Vagina (tissue), 2 donors: ENCODE measurements around the gene ENAH. TPM values are rescaled to one million over a fixed set of nuclear protein-coding genes. Genes with fewer than 3 reads are reported as not detected.

Experiments used
- DNase-seq, 2 donors: peaks; one replicate each; pipeline ENCODE4 v3.0.0-alpha.2; 2017; ENCODE audit errors: extremely low spot score in 2 of 2
- H3K27ac ChIP-seq: fragments of 200-600 bp; sonication (generic); one replicate; pipeline ENCODE4 v1.5.1; 2019
- H3K27me3 ChIP-seq: fragments of 200-600 bp; sonication (generic); one replicate; pipeline ENCODE4 v1.5.1; 2019
- H3K36me3 ChIP-seq, 2 donors: fragments of 200-600 bp; sonication (generic); one replicate each; pipeline ENCODE4 v1.5.1; 2017 to 2019
- H3K4me1 ChIP-seq: fragments of 200-600 bp; sonication (generic); one replicate; pipeline ENCODE4 v1.5.1; 2019
- H3K4me3 ChIP-seq, 2 donors: fragments of 200-600 bp; sonication (generic); 1 replicate in 1 of 2; 2 replicates in 1 of 2; pipeline ENCODE4 v1.5.1; 2016 to 2019
- H3K9me3 ChIP-seq: fragments of 200-600 bp; sonication (generic); one replicate; pipeline ENCODE4 v1.5.1; 2019
- POLR2A ChIP-seq, 2 donors: fragments of 450-650 bp; IDR thresholded peaks; one replicate each; pipeline ENCODE4 v1.6.1; 2017; ENCODE audit warnings: antibody characterized with exemption in 2 of 2, mild to moderate bottlenecking in 2 of 2, moderate library complexity in 2 of 2
- POLR2AphosphoS5 ChIP-seq, 2 donors: sonication (generic); formaldehyde crosslinking; IDR thresholded peaks; one replicate each; pipeline ENCODE4 v1.9.0; 2017; ENCODE audit warnings: antibody characterized with exemption in 2 of 2, mild to moderate bottlenecking in 2 of 2, low read depth in 1 of 2; ENCODE audit not compliant: insufficient read depth in 1 of 2
- intact Hi-C: fragments of 100-400 bp; cut with DNase I; formaldehyde crosslinking; loops from one replicate; pipeline ENCODE4 v1.15.1; 2023
- total RNA-seq: library from RNA; depleted of rRNA; stranded (reverse); fragments of >200 nt; gene quantifications from one replicate; pipeline ENCODE4 v1.2.3, GENCODE V29; 2016
- TF ChIP-seq, protein P1 (sequence below), 3 experiments: fragments of 450-650 bp in 2 of 3; fragments of 200-600 bp in 1 of 3; sonication (generic) in 1 of 3; IDR thresholded peaks; one replicate each; pipeline ENCODE4 v1.5.1; 2017 to 2019; ENCODE audit warnings: antibody characterized with exemption in 3 of 3, mild to moderate bottlenecking in 2 of 3, moderate library complexity in 2 of 3

Gene ENAH
- total RNA-seq, 1 donor from 2014 or later: 62.4 TPM

DNA sequence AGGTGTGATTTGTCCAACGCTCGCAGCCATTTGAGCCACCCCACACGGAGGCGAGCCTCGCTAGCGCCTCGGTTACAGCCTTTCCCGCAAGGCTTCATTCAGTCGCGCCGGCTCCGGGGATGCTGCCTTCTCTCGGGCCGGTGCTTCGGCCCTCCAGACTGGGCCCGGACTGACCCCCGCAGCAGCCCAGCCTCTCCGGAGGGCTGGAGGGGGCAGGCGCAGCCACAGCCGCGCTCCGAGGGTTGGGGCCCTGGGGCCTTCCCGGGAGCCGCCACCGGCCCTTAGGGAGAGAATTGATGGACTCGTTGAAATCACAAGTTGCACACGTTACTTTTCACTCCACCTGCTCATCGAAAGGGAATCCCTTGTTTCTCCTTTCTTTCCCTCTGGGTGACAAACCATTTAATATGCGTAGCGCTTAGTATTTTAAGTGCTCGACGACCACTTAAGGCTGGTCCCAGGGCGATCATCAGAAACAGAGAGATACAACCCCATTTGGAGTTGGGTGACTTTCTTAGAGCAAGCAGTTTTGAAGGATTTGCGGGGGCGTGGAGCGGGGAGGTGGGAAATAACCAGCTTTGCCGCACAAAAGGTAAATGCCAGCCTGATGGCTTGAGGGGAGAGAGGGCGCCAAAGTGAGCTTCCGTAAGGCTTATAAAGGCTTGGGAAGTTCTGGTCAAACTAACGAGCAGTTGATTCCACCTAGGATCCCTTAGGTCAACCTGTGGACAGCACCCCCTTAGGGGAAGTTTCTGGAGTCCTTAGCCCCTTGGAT is 24.6 kb upstream of the ENAH start:
- Histone ChIP-seq H3K4me1 (no peaks in the 10 kb centered on the region), H3K27ac (no peak overlapping the region), H3K4me3 (no peak overlapping the region), H3K27me3 (no peaks in the 10 kb centered on the region), H3K36me3 (no peaks in the 10 kb centered on the region), H3K9me3 (no peaks in the 10 kb centered on the region)
- TF ChIP-seq, protein P1, sequence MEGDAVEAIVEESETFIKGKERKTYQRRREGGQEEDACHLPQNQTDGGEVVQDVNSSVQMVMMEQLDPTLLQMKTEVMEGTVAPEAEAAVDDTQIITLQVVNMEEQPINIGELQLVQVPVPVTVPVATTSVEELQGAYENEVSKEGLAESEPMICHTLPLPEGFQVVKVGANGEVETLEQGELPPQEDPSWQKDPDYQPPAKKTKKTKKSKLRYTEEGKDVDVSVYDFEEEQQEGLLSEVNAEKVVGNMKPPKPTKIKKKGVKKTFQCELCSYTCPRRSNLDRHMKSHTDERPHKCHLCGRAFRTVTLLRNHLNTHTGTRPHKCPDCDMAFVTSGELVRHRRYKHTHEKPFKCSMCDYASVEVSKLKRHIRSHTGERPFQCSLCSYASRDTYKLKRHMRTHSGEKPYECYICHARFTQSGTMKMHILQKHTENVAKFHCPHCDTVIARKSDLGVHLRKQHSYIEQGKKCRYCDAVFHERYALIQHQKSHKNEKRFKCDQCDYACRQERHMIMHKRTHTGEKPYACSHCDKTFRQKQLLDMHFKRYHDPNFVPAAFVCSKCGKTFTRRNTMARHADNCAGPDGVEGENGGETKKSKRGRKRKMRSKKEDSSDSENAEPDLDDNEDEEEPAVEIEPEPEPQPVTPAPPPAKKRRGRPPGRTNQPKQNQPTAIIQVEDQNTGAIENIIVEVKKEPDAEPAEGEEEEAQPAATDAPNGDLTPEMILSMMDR (IDR thresholded peaks at IDR 0.05): no peak
- no peak for TF ChIP-seq POLR2A (IDR thresholded peaks at IDR 0.05)
- TF ChIP-seq POLR2AphosphoS5 (IDR thresholded peaks at IDR 0.05; ENCODE audit: insufficient read depth in 1 of 2, low read depth in 1 of 2): no peak
- DNase-seq: no peak
- intact Hi-C loops: no loop called here

DNA sequence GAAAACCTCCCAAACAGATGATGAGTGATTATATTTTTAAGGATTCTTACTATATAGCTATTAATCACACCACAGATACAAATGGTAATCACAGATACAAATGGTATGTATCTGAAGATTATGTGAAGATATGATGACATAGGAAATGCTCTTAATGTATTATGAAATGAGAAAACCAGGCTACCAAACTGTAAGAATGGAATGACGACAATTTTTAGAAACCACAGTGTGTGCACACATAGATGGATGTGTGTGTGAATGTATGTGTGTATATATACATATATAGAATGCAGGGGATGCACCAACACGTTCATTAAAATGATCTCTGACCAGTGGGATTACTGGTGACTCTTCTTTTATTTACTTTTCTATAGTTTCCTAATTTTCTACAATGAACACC is 21.5 kb upstream of the ENAH start:
- H3K4me3 ChIP-seq: no peak overlapping the region
- no peak for DNase-seq
- intact Hi-C loops: no loop called here
- no peaks in the 10 kb centered on the region for H3K4me1 ChIP-seq
- no peak overlapping the region for H3K27ac ChIP-seq
- no peaks in the 10 kb centered on the region for H3K36me3 ChIP-seq
- H3K27me3 ChIP-seq: no peaks in the 10 kb centered on the region
- H3K9me3 ChIP-seq: no peaks in the 10 kb centered on the region
- TF ChIP-seq POLR2AphosphoS5 (IDR thresholded peaks at IDR 0.05; ENCODE audit: insufficient read depth in 1 of 2, low read depth in 1 of 2) (no peak), POLR2A (IDR thresholded peaks at IDR 0.05) (no peak)
- TF ChIP-seq, protein P1 (IDR thresholded peaks at IDR 0.05): no peak

DNA sequence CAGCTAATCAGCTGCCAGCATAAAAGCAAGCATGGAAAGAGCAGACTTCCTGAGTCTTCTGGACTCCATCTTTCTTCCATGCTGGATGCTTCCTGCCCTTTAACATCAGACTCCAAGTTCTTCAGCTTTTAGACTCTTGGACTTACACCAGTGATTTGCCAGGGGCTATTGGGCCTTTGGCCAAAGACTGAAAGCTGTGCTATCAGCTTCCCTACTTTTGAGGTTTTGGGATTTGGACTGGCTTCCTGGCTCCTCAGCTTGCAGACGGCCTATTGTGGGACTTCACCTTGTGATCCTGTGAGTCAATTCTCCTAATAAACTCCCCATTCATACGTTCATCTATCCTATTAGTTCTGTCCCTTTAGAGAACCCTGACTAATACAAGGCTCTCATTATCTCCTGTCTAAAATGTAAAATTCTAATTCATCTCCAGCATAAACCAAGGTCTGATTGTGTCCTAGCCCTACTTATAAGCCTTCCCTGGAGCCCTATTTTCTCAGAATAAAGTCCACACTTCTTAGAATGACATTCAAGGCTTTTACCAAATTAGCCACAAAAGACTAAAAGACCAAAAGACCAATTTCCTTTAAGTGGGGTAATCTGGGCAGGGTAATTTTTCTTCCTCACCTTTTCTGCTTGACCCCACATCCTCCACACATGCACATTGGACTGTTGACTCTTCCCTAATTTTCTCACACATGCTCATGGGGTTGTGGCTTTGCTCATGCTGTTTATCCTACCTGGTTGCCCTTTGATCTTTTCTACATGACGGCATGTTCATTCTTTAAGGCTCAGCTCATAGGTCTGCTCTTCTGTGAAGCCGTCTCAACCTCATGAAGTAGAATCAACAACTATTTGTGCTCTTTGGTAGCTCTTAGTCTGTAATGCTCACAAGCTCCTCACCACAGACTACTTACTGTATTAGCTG is 18.1 kb upstream of the ENAH start:
- H3K4me3 ChIP-seq: no peak overlapping the region
- no peaks in the 10 kb centered on the region for H3K9me3 ChIP-seq
- no peak for DNase-seq
- no peaks in the 10 kb centered on the region for H3K4me1 ChIP-seq
- no peaks in the 10 kb centered on the region for H3K36me3 ChIP-seq
- H3K27ac ChIP-seq: no peak overlapping the region
- no peaks in the 10 kb centered on the region for H3K27me3 ChIP-seq
- intact Hi-C loops: no loop called here
- TF ChIP-seq POLR2AphosphoS5 (IDR thresholded peaks at IDR 0.05; ENCODE audit: insufficient read depth in 1 of 2, low read depth in 1 of 2) (no peak), POLR2A (IDR thresholded peaks at IDR 0.05) (no peak)
- TF ChIP-seq, protein P1 (IDR thresholded peaks at IDR 0.05): no peak

DNA sequence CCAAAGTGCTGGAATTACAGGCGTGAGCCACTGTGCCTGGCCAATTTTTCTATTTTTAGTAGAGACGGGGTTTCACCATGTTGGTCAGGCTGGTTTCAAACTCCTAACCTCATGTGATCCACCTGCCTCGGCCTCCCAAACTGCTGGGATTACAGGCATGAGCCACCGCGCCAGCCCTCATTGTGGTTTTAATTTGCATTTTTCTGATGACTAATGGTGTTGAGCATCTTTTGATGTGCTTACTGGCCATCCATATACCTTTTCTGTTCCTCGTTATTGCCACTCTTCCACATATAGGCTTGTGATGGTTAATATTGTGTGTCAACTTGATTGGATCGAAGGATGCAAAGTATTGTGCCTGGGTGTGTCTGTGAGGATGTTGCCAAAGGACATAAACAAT is 17.4 kb upstream of the ENAH start:
- no peak for DNase-seq
- no peak for TF ChIP-seq POLR2A (IDR thresholded peaks at IDR 0.05)
- TF ChIP-seq POLR2AphosphoS5 (IDR thresholded peaks at IDR 0.05; ENCODE audit: insufficient read depth in 1 of 2, low read depth in 1 of 2): no peak
- intact Hi-C loops: no loop called here
- H3K9me3 ChIP-seq: no peaks in the 10 kb centered on the region
- no peaks in the 10 kb centered on the region for H3K36me3 ChIP-seq
- H3K4me1 ChIP-seq: no peaks in the 10 kb centered on the region
- H3K4me3 ChIP-seq: no peak overlapping the region
- H3K27ac ChIP-seq: no peak overlapping the region
- H3K27me3 ChIP-seq: no peaks in the 10 kb centered on the region

DNA sequence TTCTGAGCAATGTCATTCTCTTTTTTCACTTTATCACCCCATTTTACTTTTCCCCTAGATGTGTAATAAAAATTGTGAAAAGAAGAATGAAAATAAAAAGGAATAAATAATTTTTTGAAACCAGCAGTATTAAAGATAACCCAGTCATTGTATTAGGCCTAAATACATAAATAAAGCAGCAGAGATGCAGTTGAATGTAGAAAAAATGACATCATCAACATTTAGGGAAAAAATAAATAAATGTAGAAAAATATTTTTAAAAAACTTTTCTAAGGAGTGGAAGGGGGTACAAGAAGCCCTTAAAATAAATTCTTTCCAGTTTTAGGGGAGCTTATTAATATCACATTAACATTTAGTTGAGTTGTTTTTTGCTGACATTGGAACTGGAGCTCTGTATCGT is 15.3 kb upstream of the ENAH start:
- TF ChIP-seq POLR2AphosphoS5 (IDR thresholded peaks at IDR 0.05; ENCODE audit: insufficient read depth in 1 of 2, low read depth in 1 of 2) (no peak), POLR2A (IDR thresholded peaks at IDR 0.05) (no peak)
- TF ChIP-seq, protein P1 (IDR thresholded peaks at IDR 0.05): no peak
- Histone ChIP-seq H3K9me3 (no peaks in the 10 kb centered on the region), H3K36me3 (no peaks in the 10 kb centered on the region), H3K4me3 (no peak overlapping the region), H3K27ac (no peak overlapping the region), H3K4me1 (no peaks in the 10 kb centered on the region), H3K27me3 (no peaks in the 10 kb centered on the region)
- intact Hi-C loops: no loop called here
- no peak for DNase-seq
